Erythroblast (primary cell): Measurements from ENCODE around the gene DCLRE1A.

Source experiments
- DNase-seq, 2 experiments: peaks; one replicate each; lab custom pipeline; 2025; lab: John Stamatoyannopoulos, UW
- GATA1 ChIP-seq: IDR thresholded peaks from 2 replicates; pipeline ENCODE4 v1.6.1; 2011; ENCODE audit warnings: low read depth, mild to moderate bottlenecking, control low read depth, low read length, moderate library complexity
- POLR2A ChIP-seq: IDR thresholded peaks from 2 replicates; pipeline ENCODE4 v1.6.1; 2011; ENCODE audit warnings: mild to moderate bottlenecking, low read length

Gene DCLRE1A

GRCh38 chr10:113854013-113854760 lies at the start of gene DCLRE1A, which contains the start of gene NHLRC2:
TSS of gene DCLRE1A (minus strand) at chr10:113854082. CDS start at chr10:113853182, 900 bp downstream.
TSS of gene NHLRC2 (plus strand) at chr10:113854661. CDS start at chr10:113854873, 212 bp downstream.
- TF ChIP-seq GATA1 (no peak), POLR2A (peak; percentile 84)
- DNase-seq, result peak; percentile 90 to 94

GRCh38 chr10:113899952-113900598 lies 46.2 kb upstream of the DCLRE1A start:
- peak in 1 of 2 experiments; percentile 34 for DNase-seq
- TF ChIP-seq GATA1, result no peak
- no peak for TF ChIP-seq POLR2A

GRCh38 chr10:113897693-113898618 lies 44.1 kb upstream of the DCLRE1A start:
- TF ChIP-seq GATA1, result no peak
- TF ChIP-seq POLR2A, result no peak

GRCh38 chr10:113895018-113895417 lies 41.1 kb upstream of the DCLRE1A start:
- DNase-seq, result no peak
- TF ChIP-seq POLR2A, result no peak
- TF ChIP-seq GATA1, result no peak

More at GRCh38 chr10:113897693-113898618, 44.1 kb upstream of the DCLRE1A start:
- peak; percentile 42 to 59 for DNase-seq

GRCh38 chr10:113894581-113894980 lies 40.7 kb upstream of the DCLRE1A start:
- TF ChIP-seq POLR2A (no peak), GATA1 (no peak)
- no peak for DNase-seq

- no peak for DNase-seq
- TF ChIP-seq POLR2A, result no peak
- no peak for TF ChIP-seq GATA1
Observed at GRCh38 chr10:113893570-113893969, 39.7 kb upstream of the DCLRE1A start.

GRCh38 chr10:113891476-113891875 lies 37.6 kb upstream of the DCLRE1A start:
- TF ChIP-seq POLR2A (no peak), GATA1 (no peak)
- DNase-seq, result no peak

- no peak for DNase-seq
Observed at GRCh38 chr10:113890769-113891168, 36.9 kb upstream of the DCLRE1A start.

GRCh38 chr10:113889911-113890310 lies 36.0 kb upstream of the DCLRE1A start:
- TF ChIP-seq POLR2A (no peak), GATA1 (no peak)
- no peak for DNase-seq

More at GRCh38 chr10:113890769-113891168, 36.9 kb upstream of the DCLRE1A start:
- no peak for TF ChIP-seq GATA1
- TF ChIP-seq POLR2A, result no peak

- TF ChIP-seq GATA1 (no peak), POLR2A (no peak)
- no peak for DNase-seq
Observed at GRCh38 chr10:113882240-113882639, 28.4 kb upstream of the DCLRE1A start.

- TF ChIP-seq GATA1 (no peak), POLR2A (no peak)
- DNase-seq, result no peak
Observed at GRCh38 chr10:113880236-113880635, 26.4 kb upstream of the DCLRE1A start.

- DNase-seq, result no peak
- TF ChIP-seq POLR2A (no peak), GATA1 (no peak)
Observed at GRCh38 chr10:113879691-113880090, 25.8 kb upstream of the DCLRE1A start.

GRCh38 chr10:113876461-113876860 lies 22.6 kb upstream of the DCLRE1A start:
- TF ChIP-seq POLR2A, result no peak
- TF ChIP-seq GATA1, result no peak
- DNase-seq, result no peak
